GM12874 (cell line): Measurements from ENCODE around the gene ERGIC1.

Source experiments
- CTCF ChIP-seq: IDR thresholded peaks from 2 replicates; pipeline ENCODE4 v1.5.1; 2011; ENCODE audit warnings: low read depth, mild to moderate bottlenecking, control low read depth, low read length, moderate library complexity; ENCODE audit not compliant: insufficient read depth

ERGIC1 gene

GRCh38 chr5:172833686-172834414 is at the start of gene ERGIC1:
Gene ERGIC1 (plus strand): TSS chr5:172834251. CDS start chr5:172834414, 163 bp downstream.
- TF ChIP-seq CTCF, result no peak

- TF ChIP-seq CTCF, result no peak
Observed at GRCh38 chr5:172785429-172786088, 48.5 kb upstream of the ERGIC1 start.

GRCh38 chr5:172786736-172787462 is 47.2 kb upstream of the ERGIC1 start:
- TF ChIP-seq CTCF, result no peak

GRCh38 chr5:172788771-172789686 is 45.0 kb upstream of the ERGIC1 start:
- TF ChIP-seq CTCF, result no peak

GRCh38 chr5:172789687-172790495 is 44.2 kb upstream of the ERGIC1 start:
- no peak for TF ChIP-seq CTCF

GRCh38 chr5:172790496-172790889 is 43.6 kb upstream of the ERGIC1 start:
- TF ChIP-seq CTCF, result no peak
